Duodenal mucosa (tissue), 2 donors: ENCODE data around the gene RHEX.

Experiments
- H3K27ac ChIP-seq: one replicate; pipeline ENCODE4 v1.7.0; 2013; ENCODE audit warnings: low read depth, low read length
- H3K27me3 ChIP-seq, 2 donors: one replicate each; pipeline ENCODE4 v1.7.0; 2013; ENCODE audit warnings: low read length in 2 of 2, control low read depth in 1 of 2; ENCODE audit not compliant: insufficient read depth in 2 of 2, control insufficient read depth in 1 of 2
- H3K36me3 ChIP-seq, 2 donors: one replicate each; pipeline ENCODE4 v1.7.0; 2013; ENCODE audit warnings: low read length in 2 of 2, control low read depth in 1 of 2; ENCODE audit not compliant: insufficient read depth in 2 of 2, control insufficient read depth in 1 of 2
- H3K4me1 ChIP-seq, 2 donors: one replicate each; pipeline ENCODE4 v1.7.0; 2013; ENCODE audit warnings: low read length in 2 of 2, control low read depth in 1 of 2; ENCODE audit not compliant: insufficient read depth in 2 of 2, control insufficient read depth in 1 of 2
- H3K4me3 ChIP-seq, 2 donors: one replicate each; pipeline ENCODE4 v1.7.0; 2013; ENCODE audit warnings: low read length in 2 of 2, low read depth in 1 of 2
- H3K9ac ChIP-seq, 2 donors: one replicate each; pipeline ENCODE4 v1.7.0; 2013; ENCODE audit warnings: low read length in 2 of 2, low read depth in 1 of 2
- H3K9me3 ChIP-seq, 2 donors: one replicate each; pipeline ENCODE4 v1.7.0; 2013; ENCODE audit warnings: low read length in 2 of 2, control low read depth in 1 of 2; ENCODE audit not compliant: control insufficient read depth in 1 of 2

The RHEX gene

GRCh38 chr1:206068314-206068713, 15.3 kb downstream of the RHEX start:
- Histone ChIP-seq H3K36me3 (no peaks in the 10 kb centered on the region), H3K4me1 (peaks cover 6 to 8% of the 10 kb centered on the region in 2 donors), H3K9me3 (no peaks in the 10 kb centered on the region), H3K27me3 (no peaks in the 10 kb centered on the region), H3K9ac (no peak overlapping the region), H3K27ac (no peak overlapping the region), H3K4me3 (no peak overlapping the region)

GRCh38 chr1:206070627-206071304, 17.8 kb downstream of the RHEX start:
- H3K9ac ChIP-seq: no peak overlapping the region
- no peaks in the 10 kb centered on the region for H3K27me3 ChIP-seq
- no peak overlapping the region for H3K27ac ChIP-seq
- H3K4me1 ChIP-seq: peaks cover 6 to 8% of the 10 kb centered on the region in 2 donors
- no peaks in the 10 kb centered on the region for H3K9me3 ChIP-seq
- no peak overlapping the region for H3K4me3 ChIP-seq
- H3K36me3 ChIP-seq: no peaks in the 10 kb centered on the region

GRCh38 chr1:206074839-206075238, 21.9 kb downstream of the RHEX start:
- Histone ChIP-seq H3K9me3 (no peaks in the 10 kb centered on the region), H3K36me3 (no peaks in the 10 kb centered on the region), H3K27ac (no peak overlapping the region), H3K27me3 (no peaks in the 10 kb centered on the region), H3K4me3 (no peak overlapping the region), H3K9ac (no peak overlapping the region), H3K4me1 (no peaks in the 10 kb centered on the region)

- H3K36me3 ChIP-seq: no peaks in the 10 kb centered on the region
- peaks cover 0 to 3% of the 10 kb centered on the region in 2 donors for H3K27me3 ChIP-seq
- no peak overlapping the region for H3K9ac ChIP-seq
- no peak overlapping the region for H3K27ac ChIP-seq
- no peaks in the 10 kb centered on the region for H3K9me3 ChIP-seq
- H3K4me3 ChIP-seq: no peak overlapping the region
- no peaks in the 10 kb centered on the region for H3K4me1 ChIP-seq
Measured at GRCh38 chr1:206075786-206076755, 23.1 kb downstream of the RHEX start.

- Histone ChIP-seq H3K27ac (no peak overlapping the region), H3K9me3 (no peaks in the 10 kb centered on the region), H3K36me3 (no peaks in the 10 kb centered on the region), H3K9ac (no peak overlapping the region), H3K4me1 (no peaks in the 10 kb centered on the region), H3K27me3 (peaks cover 0 to 3% of the 10 kb centered on the region in 2 donors), H3K4me3 (no peak overlapping the region)
Measured at GRCh38 chr1:206079135-206079534, 26.2 kb downstream of the RHEX start.

GRCh38 chr1:206080026-206080820, 27.2 kb downstream of the RHEX start:
- no peaks in the 10 kb centered on the region for H3K36me3 ChIP-seq
- no peaks in the 10 kb centered on the region for H3K9me3 ChIP-seq
- H3K9ac ChIP-seq: no peak overlapping the region
- no peaks in the 10 kb centered on the region for H3K4me1 ChIP-seq
- H3K27me3 ChIP-seq: peaks cover 0 to 3% of the 10 kb centered on the region in 2 donors
- no peak overlapping the region for H3K27ac ChIP-seq
- no peak overlapping the region for H3K4me3 ChIP-seq

- Histone ChIP-seq H3K36me3 (no peaks in the 10 kb centered on the region), H3K4me1 (no peaks in the 10 kb centered on the region), H3K27ac (no peak overlapping the region), H3K9ac (no peak overlapping the region), H3K9me3 (no peaks in the 10 kb centered on the region), H3K27me3 (peaks cover 0 to 3% of the 10 kb centered on the region in 2 donors), H3K4me3 (no peak overlapping the region)
Measured at GRCh38 chr1:206081856-206082255, 28.9 kb downstream of the RHEX start.

- Histone ChIP-seq H3K4me1 (no peaks in the 10 kb centered on the region), H3K27me3 (peaks cover 0 to 3% of the 10 kb centered on the region in 2 donors), H3K4me3 (no peak overlapping the region), H3K36me3 (no peaks in the 10 kb centered on the region), H3K27ac (no peak overlapping the region), H3K9ac (no peak overlapping the region), H3K9me3 (no peaks in the 10 kb centered on the region)
Measured at GRCh38 chr1:206082831-206083695, 30.1 kb downstream of the RHEX start.

- no peaks in the 10 kb centered on the region for H3K36me3 ChIP-seq
- H3K9ac ChIP-seq: no peak overlapping the region
- H3K27me3 ChIP-seq: peaks cover 0 to 3% of the 10 kb centered on the region in 2 donors
- no peaks in the 10 kb centered on the region for H3K4me1 ChIP-seq
- no peak overlapping the region for H3K4me3 ChIP-seq
- no peaks in the 10 kb centered on the region for H3K9me3 ChIP-seq
- H3K27ac ChIP-seq: no peak overlapping the region
Measured at GRCh38 chr1:206083750-206084149, 30.8 kb downstream of the RHEX start.
